Measurements from ENCODE around the gene VARS2. TPM values are rescaled to one million over a fixed set of nuclear protein-coding genes. Genes with fewer than 3 reads are reported as not detected.
"Not testable (repeated sequence)": the region's sequence is repeated elsewhere in the genome, so short reads cannot be mapped to it uniquely, and the experiment has no call there.

VARS2 gene
- total and polyA plus RNA-seq, 8 donors: 34.0 to 54.3 (median 44.7) TPM

- H3K4me1 ChIP-seq: no peaks in the 10 kb centered on the region
- no peaks in the 10 kb centered on the region for H3K9me3 ChIP-seq
- DNase-seq: no peak
- no peak overlapping the region for H3K27ac ChIP-seq
- intact Hi-C loops (cut with DNase I): no loop called here
- H3K36me3 ChIP-seq: no peaks in the 10 kb centered on the region
- no peak for ATAC-seq
- no peak overlapping the region for H3K4me3 ChIP-seq
- no peak for TF ChIP-seq CTCF (IDR thresholded peaks at IDR 0.05)
- H3K27me3 ChIP-seq: no peaks in the 10 kb centered on the region
Observed at GRCh38 chr6:30965140-30965601, 51.1 kb downstream of the VARS2 start.

GRCh38 chr6:30966154-30966553 is 52.1 kb downstream of the VARS2 start:
- DNase-seq: no peak
- Histone ChIP-seq H3K36me3 (no peaks in the 10 kb centered on the region), H3K4me3 (no peak overlapping the region), H3K27me3 (no peaks in the 10 kb centered on the region), H3K4me1 (no peaks in the 10 kb centered on the region), H3K9me3 (no peaks in the 10 kb centered on the region), H3K27ac (no peak overlapping the region)
- ATAC-seq: no peak
- no peak for TF ChIP-seq CTCF (IDR thresholded peaks at IDR 0.05)
- intact Hi-C loops (cut with DNase I): no loop called here

- DNase-seq; H3K27ac ChIP-seq; H3K4me1 ChIP-seq; ATAC-seq; H3K36me3 ChIP-seq; intact Hi-C loops (cut with DNase I); H3K27me3 ChIP-seq; H3K9me3 ChIP-seq; H3K4me3 ChIP-seq: not testable (repeated sequence)
Observed at GRCh38 chr6:30969171-30969570, 55.1 kb downstream of the VARS2 start.

GRCh38 chr6:30970946-30971345 is 56.9 kb downstream of the VARS2 start:
- no peak for TF ChIP-seq CTCF (IDR thresholded peaks at IDR 0.05)
- Histone ChIP-seq H3K9me3 (no peaks in the 10 kb centered on the region), H3K4me1 (no peaks in the 10 kb centered on the region), H3K27me3 (no peaks in the 10 kb centered on the region), H3K36me3 (no peaks in the 10 kb centered on the region), H3K4me3 (no peak overlapping the region), H3K27ac (no peak overlapping the region)
- intact Hi-C loops (cut with DNase I): no loop called here
- ATAC-seq (no peak), DNase-seq (no peak)

GRCh38 chr6:30972816-30973215 is 58.8 kb downstream of the VARS2 start:
- Histone ChIP-seq H3K27me3 (no peaks in the 10 kb centered on the region), H3K4me3 (no peak overlapping the region), H3K9me3 (no peaks in the 10 kb centered on the region), H3K27ac (no peak overlapping the region), H3K4me1 (no peaks in the 10 kb centered on the region), H3K36me3 (no peaks in the 10 kb centered on the region)
- TF ChIP-seq CTCF (IDR thresholded peaks at IDR 0.05): no peak
- intact Hi-C loops (cut with DNase I): no loop called here
- no peak for ATAC-seq
- DNase-seq: no peak

GRCh38 chr6:30974490-30975252 is 60.6 kb downstream of the VARS2 start:
- Histone ChIP-seq H3K4me3 (no peak overlapping the region), H3K4me1 (no peaks in the 10 kb centered on the region), H3K27me3 (peaks cover 0 to 11% of the 10 kb centered on the region in 2 donors), H3K9me3 (no peaks in the 10 kb centered on the region), H3K27ac (no peak overlapping the region), H3K36me3 (no peaks in the 10 kb centered on the region)
- intact Hi-C loops (cut with DNase I): no loop called here
- no peak for DNase-seq
- peak; percentile 51 for ATAC-seq
- TF ChIP-seq CTCF (IDR thresholded peaks at IDR 0.05): no peak
